ENCODE data around the gene PACSIN2. TPM values are rescaled to one million over a fixed set of nuclear protein-coding genes. Genes with fewer than 3 reads are reported as not detected.

The PACSIN2 gene
- total RNA-seq, 1 donor from 2014 or later: 87.8 TPM

DNA sequence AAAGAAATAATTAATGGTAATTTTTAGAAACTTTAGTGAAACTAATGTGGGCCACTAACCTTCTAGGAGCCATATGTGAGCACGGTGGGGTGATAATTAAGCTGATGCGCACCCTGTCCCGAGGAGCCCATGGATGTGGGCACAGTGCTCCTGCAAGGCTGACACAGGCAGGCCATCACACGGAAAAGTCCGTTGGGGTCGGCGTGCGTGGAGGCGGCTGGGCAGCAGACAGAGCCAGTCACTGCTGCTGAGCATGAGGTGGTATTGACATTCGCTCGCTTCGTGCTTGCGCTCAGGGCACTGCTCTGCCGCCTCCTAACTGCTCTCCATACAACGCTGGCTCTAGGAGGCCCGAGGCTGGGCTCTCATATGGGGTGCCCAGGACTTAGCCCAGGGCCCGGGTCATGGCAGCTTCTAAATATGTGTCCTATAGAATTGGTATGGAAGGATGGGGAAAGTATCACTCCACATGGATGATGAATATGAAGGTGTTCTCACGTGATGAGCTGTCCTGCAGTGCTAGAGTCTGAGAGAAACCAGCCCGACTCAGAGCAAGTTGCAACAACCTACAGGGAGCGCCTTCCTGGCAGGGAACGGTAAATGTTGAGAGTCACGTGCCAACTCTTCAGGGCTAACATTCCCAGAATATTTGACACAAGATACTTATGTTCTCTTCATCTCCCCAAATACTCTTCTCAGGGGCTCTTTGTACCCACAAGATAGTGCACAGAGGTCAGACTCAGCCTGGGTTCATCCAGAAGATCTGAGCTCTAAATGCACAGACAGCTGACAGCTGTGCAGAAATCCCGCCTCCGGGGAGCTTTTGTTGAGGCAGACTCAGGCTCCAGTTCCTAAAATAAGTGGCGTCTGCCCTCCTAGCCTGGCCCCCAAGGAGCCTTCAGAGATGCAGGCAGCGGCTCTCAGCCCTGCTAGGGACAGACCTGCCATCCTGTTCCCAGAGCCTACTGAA is 107.3 kb downstream of the PACSIN2 start:
- no peak for TF ChIP-seq EZH2 (IDR thresholded peaks at IDR 0.05; ENCODE audit: insufficient read depth, low read length)
- TF ChIP-seq, protein P1, sequence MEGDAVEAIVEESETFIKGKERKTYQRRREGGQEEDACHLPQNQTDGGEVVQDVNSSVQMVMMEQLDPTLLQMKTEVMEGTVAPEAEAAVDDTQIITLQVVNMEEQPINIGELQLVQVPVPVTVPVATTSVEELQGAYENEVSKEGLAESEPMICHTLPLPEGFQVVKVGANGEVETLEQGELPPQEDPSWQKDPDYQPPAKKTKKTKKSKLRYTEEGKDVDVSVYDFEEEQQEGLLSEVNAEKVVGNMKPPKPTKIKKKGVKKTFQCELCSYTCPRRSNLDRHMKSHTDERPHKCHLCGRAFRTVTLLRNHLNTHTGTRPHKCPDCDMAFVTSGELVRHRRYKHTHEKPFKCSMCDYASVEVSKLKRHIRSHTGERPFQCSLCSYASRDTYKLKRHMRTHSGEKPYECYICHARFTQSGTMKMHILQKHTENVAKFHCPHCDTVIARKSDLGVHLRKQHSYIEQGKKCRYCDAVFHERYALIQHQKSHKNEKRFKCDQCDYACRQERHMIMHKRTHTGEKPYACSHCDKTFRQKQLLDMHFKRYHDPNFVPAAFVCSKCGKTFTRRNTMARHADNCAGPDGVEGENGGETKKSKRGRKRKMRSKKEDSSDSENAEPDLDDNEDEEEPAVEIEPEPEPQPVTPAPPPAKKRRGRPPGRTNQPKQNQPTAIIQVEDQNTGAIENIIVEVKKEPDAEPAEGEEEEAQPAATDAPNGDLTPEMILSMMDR (IDR thresholded peaks at IDR 0.05; ENCODE audit: insufficient read depth, low read depth, low read length): no peak
- H3K4me1 Mint-ChIP-seq (ENCODE audit: low read depth, unreplicated experiment): peaks cover 1% of the 10 kb centered on the region
- H3K9ac ChIP-seq (ENCODE audit: low read length): no peak overlapping the region
- H2AFZ ChIP-seq (ENCODE audit: low read depth, low read length): no peak overlapping the region
- no peak overlapping the region for H3K4me3 Mint-ChIP-seq (ENCODE audit: unreplicated experiment)
- H3K27ac Mint-ChIP-seq (ENCODE audit: unreplicated experiment): no peak overlapping the region
- H3K4me1 ChIP-seq (ENCODE audit: insufficient read depth, low read length): peaks cover 14% of the 10 kb centered on the region
- H3K4me2 ChIP-seq (ENCODE audit: low read length): no peak overlapping the region
- FAIRE-seq (no peak), DNase-seq (ENCODE audit: low read depth) (no peak)
- peaks cover 58% of the 10 kb centered on the region for H3K79me2 ChIP-seq (ENCODE audit: insufficient read depth, low read length)
- no peaks in the 10 kb centered on the region for H3K9me3 Mint-ChIP-seq (ENCODE audit: unreplicated experiment)
- no peaks in the 10 kb centered on the region for H3K27me3 Mint-ChIP-seq (ENCODE audit: low read depth, unreplicated experiment)
- peaks cover 88% of the 10 kb centered on the region for H4K20me1 ChIP-seq (ENCODE audit: insufficient read depth, low read length)
- H3K9me3 ChIP-seq (ENCODE audit: insufficient read depth, low read depth, low read length): no peaks in the 10 kb centered on the region
- no peak overlapping the region for H3K27ac ChIP-seq (ENCODE audit: low read depth, low read length)
- H3K36me3 Mint-ChIP-seq (ENCODE audit: low read depth, unreplicated experiment): peaks cover 17% of the 10 kb centered on the region
- peaks cover 3% of the 10 kb centered on the region for H3K36me3 ChIP-seq (ENCODE audit: insufficient read depth, low read length)
- H3K27me3 ChIP-seq (ENCODE audit: insufficient read depth, low read length): no peaks in the 10 kb centered on the region
- H3K4me3 ChIP-seq (ENCODE audit: insufficient read depth, low read depth, low read length): no peak overlapping the region

DNA sequence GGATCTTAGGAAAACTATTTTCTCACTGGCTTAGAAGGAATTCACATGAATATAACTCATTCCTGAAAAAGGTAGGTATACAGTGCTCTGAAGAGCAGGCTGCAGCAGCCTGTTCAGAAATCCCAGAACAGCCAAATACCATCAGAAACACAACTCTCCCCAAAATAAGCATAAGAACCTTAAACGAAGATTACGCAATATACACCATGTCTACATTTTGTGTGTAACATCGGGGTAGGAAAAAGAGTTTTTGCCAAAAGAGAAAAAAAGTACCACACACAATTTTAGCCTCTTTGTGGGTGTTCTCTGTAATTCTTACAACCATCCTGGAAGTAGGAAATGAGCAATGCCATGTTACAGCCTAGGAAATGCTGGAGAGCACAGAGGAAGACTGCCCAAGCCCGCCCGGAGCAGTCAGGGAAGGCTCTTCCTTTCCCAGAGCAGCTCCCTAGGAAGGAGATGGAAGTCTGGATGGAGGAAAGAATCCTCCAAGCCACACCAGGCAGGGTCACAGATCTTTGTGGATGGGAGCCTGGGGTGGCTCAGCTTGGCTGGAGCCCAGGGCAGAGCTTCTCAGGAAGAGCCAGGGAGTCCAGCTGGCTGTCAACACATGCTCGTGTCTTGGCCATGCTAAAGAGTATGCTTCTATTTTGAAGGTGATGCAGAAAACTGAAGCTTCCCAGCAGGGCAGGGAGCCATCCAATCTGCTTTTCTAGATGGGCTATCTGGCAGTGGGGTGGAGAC is 108.2 kb downstream of the PACSIN2 start:
- no peak overlapping the region for H2AFZ ChIP-seq (ENCODE audit: low read depth, low read length)
- H3K4me2 ChIP-seq (ENCODE audit: low read length): no peak overlapping the region
- no peak overlapping the region for H3K27ac ChIP-seq (ENCODE audit: low read depth, low read length)
- H3K4me1 ChIP-seq (ENCODE audit: insufficient read depth, low read length): peaks cover 14% of the 10 kb centered on the region
- H3K9ac ChIP-seq (ENCODE audit: low read length): no peak overlapping the region
- peaks cover 1% of the 10 kb centered on the region for H3K4me1 Mint-ChIP-seq (ENCODE audit: low read depth, unreplicated experiment)
- no peaks in the 10 kb centered on the region for H3K27me3 ChIP-seq (ENCODE audit: insufficient read depth, low read length)
- no peak for FAIRE-seq
- DNase-seq (ENCODE audit: low read depth): no peak
- no peak overlapping the region for H3K4me3 ChIP-seq (ENCODE audit: insufficient read depth, low read depth, low read length)
- H3K9me3 ChIP-seq (ENCODE audit: insufficient read depth, low read depth, low read length): no peaks in the 10 kb centered on the region
- no peak for TF ChIP-seq EZH2 (IDR thresholded peaks at IDR 0.05; ENCODE audit: insufficient read depth, low read length)
- TF ChIP-seq, protein P1 (IDR thresholded peaks at IDR 0.05; ENCODE audit: insufficient read depth, low read depth, low read length): no peak
- H4K20me1 ChIP-seq (ENCODE audit: insufficient read depth, low read length): peaks cover 88% of the 10 kb centered on the region
- no peak overlapping the region for H3K27ac Mint-ChIP-seq (ENCODE audit: unreplicated experiment)
- no peak overlapping the region for H3K4me3 Mint-ChIP-seq (ENCODE audit: unreplicated experiment)
- peaks cover 22% of the 10 kb centered on the region for H3K36me3 Mint-ChIP-seq (ENCODE audit: low read depth, unreplicated experiment)
- H3K36me3 ChIP-seq (ENCODE audit: insufficient read depth, low read length): peaks cover 3% of the 10 kb centered on the region
- peaks cover 56% of the 10 kb centered on the region for H3K79me2 ChIP-seq (ENCODE audit: insufficient read depth, low read length)
- no peaks in the 10 kb centered on the region for H3K9me3 Mint-ChIP-seq (ENCODE audit: unreplicated experiment)
- H3K27me3 Mint-ChIP-seq (ENCODE audit: low read depth, unreplicated experiment): no peaks in the 10 kb centered on the region

All from astrocyte (in vitro differentiated cells and primary cell).